KOPT-K1 (cell line): ENCODE results near the gene RAB22A.

Source experiments
- H3K27ac ChIP-seq: fragments of 200-600 bp; sonication (generic); 2 replicates; pipeline ENCODE4 v1.5.1; 2016; ENCODE audit warnings: antibody characterized with exemption, mild to moderate bottlenecking, low read depth, low read length; ENCODE audit not compliant: poor library complexity, severe bottlenecking
- H3K36me3 ChIP-seq: fragments of 200-600 bp; sonication (generic); 2 replicates; pipeline ENCODE4 v1.5.1; 2017; ENCODE audit warnings: antibody characterized with exemption, mild to moderate bottlenecking, low read length, moderate library complexity; ENCODE audit not compliant: insufficient read depth
- H3K9me3 ChIP-seq: fragments of 200-600 bp; sonication (generic); 2 replicates; pipeline ENCODE4 v1.5.1; 2017; ENCODE audit warnings: antibody characterized with exemption, low read length, mild to moderate bottlenecking; ENCODE audit not compliant: insufficient read depth, poor library complexity, severe bottlenecking

The RAB22A gene

GRCh38 chr20:58381627-58382026, 72.1 kb downstream of the RAB22A start:
- Histone ChIP-seq H3K36me3 (no peaks in the 10 kb centered on the region), H3K9me3 (peaks cover 21% of the 10 kb centered on the region), H3K27ac (no peak overlapping the region)

- H3K9me3 ChIP-seq: peaks cover 21% of the 10 kb centered on the region
- no peaks in the 10 kb centered on the region for H3K36me3 ChIP-seq
- H3K27ac ChIP-seq: no peak overlapping the region
Observed at GRCh38 chr20:58382096-58382495, 72.6 kb downstream of the RAB22A start.

- Histone ChIP-seq H3K9me3 (peaks cover 21% of the 10 kb centered on the region), H3K36me3 (no peaks in the 10 kb centered on the region), H3K27ac (no peak overlapping the region)
Observed at GRCh38 chr20:58384821-58385220, 75.3 kb downstream of the RAB22A start.

GRCh38 chr20:58388028-58388601, 78.6 kb downstream of the RAB22A start:
- H3K36me3 ChIP-seq: peaks cover 30% of the 10 kb centered on the region
- no peaks in the 10 kb centered on the region for H3K9me3 ChIP-seq
- H3K27ac ChIP-seq: no peak overlapping the region

- peak within 1 kb of the TSS; percentile 90 for H3K27ac ChIP-seq
- peaks cover 37% of the 10 kb centered on the region for H3K36me3 ChIP-seq
- H3K9me3 ChIP-seq: no peaks in the 10 kb centered on the region
Observed at GRCh38 chr20:58388882-58389323, 79.4 kb downstream of the RAB22A start, which contains the start of gene VAPB. VAPB (plus strand) TSS chr20:58389229; CDS start chr20:58389460, 231 bp downstream.

- peak overlapping the region; percentile 90 for H3K27ac ChIP-seq
- H3K9me3 ChIP-seq: no peaks in the 10 kb centered on the region
- H3K36me3 ChIP-seq: peaks cover 40% of the 10 kb centered on the region
Observed at GRCh38 chr20:58389324-58389967, 79.9 kb downstream of the RAB22A start.

GRCh38 chr20:58389968-58390658, 80.6 kb downstream of the RAB22A start:
- H3K27ac ChIP-seq: peak overlapping the region; percentile 90
- H3K9me3 ChIP-seq: no peaks in the 10 kb centered on the region
- peaks cover 40% of the 10 kb centered on the region for H3K36me3 ChIP-seq

- H3K36me3 ChIP-seq: peaks cover 40% of the 10 kb centered on the region
- no peaks in the 10 kb centered on the region for H3K9me3 ChIP-seq
Observed at GRCh38 chr20:58390659-58391035, 81.1 kb downstream of the RAB22A start.

GRCh38 chr20:58392286-58392685, 82.8 kb downstream of the RAB22A start:
- no peak overlapping the region for H3K27ac ChIP-seq
- peaks cover 40% of the 10 kb centered on the region for H3K36me3 ChIP-seq
- no peaks in the 10 kb centered on the region for H3K9me3 ChIP-seq

More at GRCh38 chr20:58390659-58391035, 81.1 kb downstream of the RAB22A start:
- no peak overlapping the region for H3K27ac ChIP-seq

- peaks cover 40% of the 10 kb centered on the region for H3K36me3 ChIP-seq
- no peaks in the 10 kb centered on the region for H3K9me3 ChIP-seq
- H3K27ac ChIP-seq: no peak overlapping the region
Observed at GRCh38 chr20:58393299-58393698, 83.8 kb downstream of the RAB22A start.

- Histone ChIP-seq H3K9me3 (no peaks in the 10 kb centered on the region), H3K36me3 (peaks cover 43% of the 10 kb centered on the region), H3K27ac (no peak overlapping the region)
Observed at GRCh38 chr20:58394801-58395200, 85.3 kb downstream of the RAB22A start.

- H3K9me3 ChIP-seq: no peaks in the 10 kb centered on the region
- H3K27ac ChIP-seq: no peak overlapping the region
- H3K36me3 ChIP-seq: peaks cover 39% of the 10 kb centered on the region
Observed at GRCh38 chr20:58395604-58396003, 86.1 kb downstream of the RAB22A start.

- peaks cover 21% of the 10 kb centered on the region for H3K36me3 ChIP-seq
Observed at GRCh38 chr20:58397429-58397828, 87.9 kb downstream of the RAB22A start.

GRCh38 chr20:58398254-58398653, 88.7 kb downstream of the RAB22A start:
- Histone ChIP-seq H3K36me3 (peaks cover 15% of the 10 kb centered on the region), H3K27ac (no peak overlapping the region), H3K9me3 (no peaks in the 10 kb centered on the region)

More at GRCh38 chr20:58397429-58397828, 87.9 kb downstream of the RAB22A start:
- Histone ChIP-seq H3K27ac (no peak overlapping the region), H3K9me3 (no peaks in the 10 kb centered on the region)

GRCh38 chr20:58399926-58400325, 90.4 kb downstream of the RAB22A start:
- peaks cover 5% of the 10 kb centered on the region; the same call in 1 of the 2 replicates for H3K36me3 ChIP-seq
- no peak overlapping the region for H3K27ac ChIP-seq
- no peaks in the 10 kb centered on the region for H3K9me3 ChIP-seq
